MM.1S (cell line): ENCODE results near the gene CTNNA2.

ENCODE experiments used
- DNase-seq: peaks from one replicate; pipeline ENCODE4 v3.0.0-alpha.2; 2015
- H2AFZ ChIP-seq: fragments of 300-600 bp; sonication (generic); 2 replicates; pipeline ENCODE4 v1.6.0; 2016; ENCODE audit warnings: antibody characterized with exemption, low read length
- H3F3A ChIP-seq: fragments of 300-600 bp; sonication (generic); 2 replicates; pipeline ENCODE4 v1.6.1; 2016; ENCODE audit warnings: mild to moderate bottlenecking, antibody characterized with exemption, low read length, moderate library complexity, mixed read lengths; ENCODE audit not compliant: insufficient read depth
- H3K27ac ChIP-seq: fragments of 300-600 bp; sonication (generic); 2 replicates; pipeline ENCODE4 v1.5.1; 2016; ENCODE audit warnings: mild to moderate bottlenecking, low read length
- H3K27me3 ChIP-seq: fragments of 300-600 bp; sonication (generic); replicated peaks from 2 replicates; pipeline ENCODE4 v1.6.0; 2016; ENCODE audit warnings: low read length; ENCODE audit not compliant: insufficient read depth
- H3K36me3 ChIP-seq: fragments of 300-600 bp; sonication (generic); replicated peaks from 2 replicates; pipeline ENCODE4 v1.6.1; 2016; ENCODE audit warnings: mild to moderate bottlenecking, low read length, mixed read lengths; ENCODE audit not compliant: insufficient read depth
- H3K4me1 ChIP-seq: fragments of 300-600 bp; sonication (generic); 2 replicates; pipeline ENCODE4 v1.6.1; 2016; ENCODE audit warnings: low read length, mixed read lengths
- H3K4me2 ChIP-seq: fragments of 300-600 bp; sonication (generic); 2 replicates; pipeline ENCODE4 v1.6.0; 2016; ENCODE audit warnings: low read depth, low read length
- H3K4me3 ChIP-seq: fragments of 300-600 bp; sonication (generic); 2 replicates; pipeline ENCODE4 v1.5.1; 2016; ENCODE audit warnings: low read length, mixed read lengths
- H3K79me2 ChIP-seq: fragments of 300-600 bp; sonication (generic); 2 replicates; pipeline ENCODE4 v1.6.1; 2016; ENCODE audit warnings: mixed run types, low read length, mixed read lengths
- H3K9ac ChIP-seq: fragments of 300-600 bp; sonication (generic); 2 replicates; pipeline ENCODE4 v1.6.1; 2016; ENCODE audit warnings: low read length, mixed read lengths
- H3K9me2 ChIP-seq: fragments of 300-600 bp; sonication (generic); replicated peaks from 2 replicates; pipeline ENCODE4 v1.6.1; 2016; ENCODE audit warnings: mild to moderate bottlenecking, low read length, mixed read lengths; ENCODE audit not compliant: insufficient read depth
- H3K9me3 ChIP-seq: fragments of 300-600 bp; sonication (generic); replicated peaks from 2 replicates; pipeline ENCODE4 v1.6.1; 2016; ENCODE audit warnings: mild to moderate bottlenecking, low read length, mixed read lengths; ENCODE audit not compliant: insufficient read depth
- H4K20me1 ChIP-seq: fragments of 300-600 bp; sonication (generic); 2 replicates; pipeline ENCODE4 v1.6.1; 2016; ENCODE audit warnings: mild to moderate bottlenecking, low read length, moderate library complexity, mixed read lengths; ENCODE audit not compliant: insufficient read depth
- CTCF ChIP-seq: fragments of 300-600 bp; sonication (generic); IDR thresholded peaks from 2 replicates; pipeline ENCODE4 v1.5.1; 2016; ENCODE audit warnings: antibody characterized with exemption, low read length, mixed read lengths
- EZH2 ChIP-seq: fragments of 300-600 bp; sonication (generic); optimal IDR thresholded peaks from 2 replicates; pipeline ENCODE3; 2017; ENCODE audit warnings: low read depth, mild to moderate bottlenecking, antibody characterized with exemption, low read length, mixed read lengths
- EZH2phosphoT487 ChIP-seq: fragments of 300-600 bp; sonication (generic); IDR thresholded peaks from 2 replicates; pipeline ENCODE4 v1.6.1; 2018; ENCODE audit warnings: antibody characterized with exemption, low read length

CTNNA2 gene

GRCh38 chr2:80061881-80062280 is 549.0 kb downstream of the CTNNA2 start:
- Histone ChIP-seq H2AFZ (no peak overlapping the region), H3K9me3 (no peaks in the 10 kb centered on the region), H4K20me1 (no peaks in the 10 kb centered on the region), H3K4me2 (no peak overlapping the region), H3K9me2 (no peaks in the 10 kb centered on the region), H3K4me3 (no peak overlapping the region), H3K9ac (no peak overlapping the region), H3K36me3 (no peaks in the 10 kb centered on the region), H3F3A (no peaks in the 10 kb centered on the region), H3K4me1 (no peaks in the 10 kb centered on the region), H3K27me3 (no peaks in the 10 kb centered on the region), H3K27ac (no peak overlapping the region), H3K79me2 (no peaks in the 10 kb centered on the region)
- TF ChIP-seq CTCF (no peak), EZH2 (no peak), EZH2phosphoT487 (no peak)
- no peak for DNase-seq

- Histone ChIP-seq H2AFZ (no peak overlapping the region), H3K4me3 (no peak overlapping the region), H4K20me1 (no peaks in the 10 kb centered on the region), H3F3A (no peaks in the 10 kb centered on the region), H3K9me2 (no peaks in the 10 kb centered on the region), H3K9me3 (no peaks in the 10 kb centered on the region), H3K4me1 (no peaks in the 10 kb centered on the region), H3K9ac (no peak overlapping the region), H3K79me2 (no peaks in the 10 kb centered on the region), H3K27me3 (no peaks in the 10 kb centered on the region), H3K36me3 (no peaks in the 10 kb centered on the region), H3K4me2 (no peak overlapping the region), H3K27ac (no peak overlapping the region)
- no peak for TF ChIP-seq CTCF
- no peak for TF ChIP-seq EZH2
- TF ChIP-seq EZH2phosphoT487 = no peak
- no peak for DNase-seq
Measured at GRCh38 chr2:80062298-80062697, 549.4 kb downstream of the CTNNA2 start.

GRCh38 chr2:80068038-80068731 is 555.3 kb downstream of the CTNNA2 start:
- Histone ChIP-seq H3K36me3 (no peaks in the 10 kb centered on the region), H3F3A (no peaks in the 10 kb centered on the region), H3K9me3 (no peaks in the 10 kb centered on the region), H3K4me2 (no peak overlapping the region), H3K27me3 (no peaks in the 10 kb centered on the region), H3K9me2 (no peaks in the 10 kb centered on the region), H4K20me1 (no peaks in the 10 kb centered on the region), H3K79me2 (no peaks in the 10 kb centered on the region), H3K27ac (no peak overlapping the region), H3K4me3 (no peak overlapping the region), H3K9ac (no peak overlapping the region), H2AFZ (no peak overlapping the region), H3K4me1 (no peaks in the 10 kb centered on the region)
- no peak for DNase-seq
- TF ChIP-seq EZH2phosphoT487 (no peak), CTCF (no peak), EZH2 (no peak)
